Measurements from ENCODE around the gene TOLLIP. TPM values are rescaled to one million over a fixed set of nuclear protein-coding genes. Genes with fewer than 3 reads are reported as not detected.
"Not testable (repeated sequence)": the region's sequence is repeated elsewhere in the genome, so short reads cannot be mapped to it uniquely, and the experiment has no call there.

The TOLLIP gene
- 37.4 and 42.9 TPM in 2 replicates for total RNA-seq

- Mint-ChIP-seq H3K4me1 (ENCODE audit: low read depth) (peaks cover 19% of the 10 kb centered on the region), H3K36me3 (ENCODE audit: low read depth) (peaks cover 9% of the 10 kb centered on the region), H3K4me3 (peak within 1 kb of the TSS; percentile 82), H3K27ac (peak within 1 kb of the TSS; percentile 89), H3K9me3 (peaks cover 15% of the 10 kb centered on the region), H3K27me3 (ENCODE audit: insufficient read depth) (peaks cover 28% of the 10 kb centered on the region)
- DNase-seq (ENCODE audit: low spot score) = peak; percentile 97
- intact Hi-C loops (cut with micrococcal nuclease) = loop anchor here (1.0 to 5.0 kb wide), 5 partner anchors 27 to 263 kb away; partner anchors contain the start of genes BRSK2 and DUSP8
Observed at GRCh38 chr11:1309498-1310317, at the start of gene TOLLIP. TOLLIP (minus strand) TSS chr11:1309632; CDS start chr11:1309498, 134 bp downstream.

GRCh38 chr11:1358931-1359330 is 49.5 kb upstream of the TOLLIP start:
- intact Hi-C loops (cut with micrococcal nuclease); DNase-seq (ENCODE audit: low spot score); H3K27ac Mint-ChIP-seq; H3K36me3 Mint-ChIP-seq (ENCODE audit: low read depth); H3K4me3 Mint-ChIP-seq; H3K9me3 Mint-ChIP-seq; H3K4me1 Mint-ChIP-seq (ENCODE audit: low read depth); H3K27me3 Mint-ChIP-seq (ENCODE audit: insufficient read depth): not testable (repeated sequence)

DNA sequence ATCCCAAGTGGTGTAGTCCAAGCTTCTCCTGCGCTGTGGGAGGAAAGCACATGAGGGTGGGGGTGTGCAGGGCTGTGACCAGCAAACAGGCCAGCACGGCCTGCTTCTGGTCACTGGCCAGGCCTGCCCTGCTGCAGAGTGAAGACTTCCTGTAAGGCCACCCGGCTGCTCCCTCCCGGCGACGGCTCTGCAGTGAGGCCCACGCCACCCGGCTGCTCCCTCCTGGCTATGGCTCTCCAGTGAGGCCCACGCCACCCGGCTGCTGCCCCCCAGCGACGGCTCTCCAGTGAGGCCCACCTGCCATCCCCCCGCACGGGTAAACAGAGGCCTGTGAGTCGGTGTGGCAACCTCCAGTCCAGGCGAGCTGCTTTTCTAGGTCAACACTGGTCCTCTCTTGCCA is 48.9 kb upstream of the TOLLIP start:
- Mint-ChIP-seq H3K4me3 (no peak overlapping the region), H3K36me3 (ENCODE audit: low read depth) (no peaks in the 10 kb centered on the region)

GRCh38 chr11:1356478-1356960 is 47.1 kb upstream of the TOLLIP start:
- DNase-seq (ENCODE audit: low spot score) = no peak
- intact Hi-C loops (cut with micrococcal nuclease) = no loop called here
- H3K27ac Mint-ChIP-seq = no peak overlapping the region
- no peaks in the 10 kb centered on the region for H3K4me1 Mint-ChIP-seq (ENCODE audit: low read depth)
- H3K27me3 Mint-ChIP-seq (ENCODE audit: insufficient read depth) = peaks cover 2% of the 10 kb centered on the region
- no peaks in the 10 kb centered on the region for H3K36me3 Mint-ChIP-seq (ENCODE audit: low read depth)
- H3K4me3 Mint-ChIP-seq = no peak overlapping the region
- no peaks in the 10 kb centered on the region for H3K9me3 Mint-ChIP-seq

More for the DNA sequence above, 48.9 kb upstream of the TOLLIP start:
- Mint-ChIP-seq H3K9me3 (no peaks in the 10 kb centered on the region), H3K4me1 (ENCODE audit: low read depth) (no peaks in the 10 kb centered on the region), H3K27me3 (ENCODE audit: insufficient read depth) (no peaks in the 10 kb centered on the region), H3K27ac (no peak overlapping the region)
- DNase-seq (ENCODE audit: low spot score) = no peak
- intact Hi-C loops (cut with micrococcal nuclease) = no loop called here

GRCh38 chr11:1356007-1356435 is 46.6 kb upstream of the TOLLIP start:
- intact Hi-C loops (cut with micrococcal nuclease) = no loop called here
- H3K9me3 Mint-ChIP-seq = no peaks in the 10 kb centered on the region
- no peak overlapping the region for H3K27ac Mint-ChIP-seq
- no peak for DNase-seq (ENCODE audit: low spot score)
- no peaks in the 10 kb centered on the region for H3K36me3 Mint-ChIP-seq (ENCODE audit: low read depth)
- peaks cover 2% of the 10 kb centered on the region for H3K27me3 Mint-ChIP-seq (ENCODE audit: insufficient read depth)
- no peaks in the 10 kb centered on the region for H3K4me1 Mint-ChIP-seq (ENCODE audit: low read depth)
- no peak overlapping the region for H3K4me3 Mint-ChIP-seq

GRCh38 chr11:1354125-1354938 is 44.9 kb upstream of the TOLLIP start:
- Mint-ChIP-seq H3K9me3 (no peaks in the 10 kb centered on the region), H3K27me3 (ENCODE audit: insufficient read depth) (peaks cover 2% of the 10 kb centered on the region), H3K4me3 (no peak overlapping the region), H3K4me1 (ENCODE audit: low read depth) (no peaks in the 10 kb centered on the region), H3K36me3 (ENCODE audit: low read depth) (no peaks in the 10 kb centered on the region), H3K27ac (no peak overlapping the region)
- intact Hi-C loops (cut with micrococcal nuclease) = no loop called here
- no peak for DNase-seq (ENCODE audit: low spot score)

DNA sequence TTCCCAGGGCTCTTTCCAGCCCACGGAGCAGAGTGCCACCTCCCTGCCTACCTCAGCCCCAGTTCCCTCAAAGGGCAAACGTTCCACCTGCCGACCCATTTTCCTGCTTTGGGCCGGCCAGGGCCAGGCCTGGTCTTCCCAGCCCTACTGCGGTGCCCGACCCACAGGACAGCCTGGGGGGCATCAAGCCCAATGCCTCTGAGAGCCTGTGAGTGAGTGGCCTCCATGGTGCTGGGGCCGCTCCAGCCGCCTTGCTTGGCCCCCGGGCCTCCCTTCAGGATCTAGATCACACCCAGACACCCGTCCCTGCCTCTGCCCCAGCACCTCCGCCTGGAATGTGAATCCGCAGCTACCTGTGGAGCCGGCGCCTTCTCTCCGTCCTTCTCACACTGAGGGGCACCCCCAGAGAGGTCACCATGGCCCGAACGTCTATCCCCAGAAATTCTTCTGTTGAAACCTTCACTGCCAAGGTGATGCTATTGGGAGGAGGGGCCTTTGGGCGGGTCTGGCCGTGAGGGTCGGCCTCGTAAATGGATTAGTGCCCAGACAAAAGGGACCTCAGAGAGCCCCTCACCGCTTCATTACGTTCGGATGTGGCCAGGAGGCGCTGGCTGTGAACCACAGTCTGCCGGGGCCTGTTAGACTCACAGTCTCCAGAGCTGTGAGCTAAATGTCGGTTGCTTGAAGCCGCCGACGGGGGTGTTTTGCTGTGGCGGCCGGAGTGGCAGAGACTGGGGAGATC is 44.1 kb upstream of the TOLLIP start:
- no peak overlapping the region for H3K4me3 Mint-ChIP-seq
- intact Hi-C loops (cut with micrococcal nuclease) = no loop called here
- H3K36me3 Mint-ChIP-seq (ENCODE audit: low read depth) = no peaks in the 10 kb centered on the region
- no peaks in the 10 kb centered on the region for H3K9me3 Mint-ChIP-seq
- no peaks in the 10 kb centered on the region for H3K4me1 Mint-ChIP-seq (ENCODE audit: low read depth)
- no peak for DNase-seq (ENCODE audit: low spot score)
- H3K27ac Mint-ChIP-seq = no peak overlapping the region
- H3K27me3 Mint-ChIP-seq (ENCODE audit: insufficient read depth) = peaks cover 2% of the 10 kb centered on the region

DNA sequence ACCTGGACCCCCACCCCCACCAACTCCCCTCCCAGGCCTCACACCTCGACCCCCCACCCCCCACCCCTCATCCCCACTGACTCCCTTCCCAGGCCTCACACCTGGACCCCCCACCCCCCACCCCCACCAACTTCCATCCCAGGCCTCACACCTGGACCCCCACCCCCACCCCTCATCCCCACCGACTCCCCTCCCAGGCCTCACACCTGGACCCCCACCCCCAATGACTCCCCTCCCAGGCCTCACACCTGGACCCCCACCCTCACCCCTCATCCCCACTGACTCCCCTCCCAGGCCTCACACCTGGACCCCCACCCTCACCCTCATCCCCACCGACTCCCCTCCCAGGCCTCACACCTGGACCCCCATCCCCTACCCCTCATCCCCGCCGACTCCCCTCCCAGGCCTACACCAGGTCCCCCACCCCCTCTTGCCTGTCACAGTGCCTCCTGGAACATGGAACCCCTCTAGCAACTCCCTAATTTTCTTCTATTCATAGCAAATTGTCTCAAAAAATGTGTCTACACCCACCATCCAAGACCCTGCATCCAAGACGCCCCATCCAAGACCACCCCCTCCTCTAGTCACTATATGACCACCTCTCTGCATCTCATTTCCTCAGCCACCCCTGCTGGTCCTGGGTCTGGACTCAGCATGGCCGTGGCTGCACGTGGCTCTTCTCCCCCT is 43.4 kb upstream of the TOLLIP start:
- Mint-ChIP-seq H3K9me3 (no peaks in the 10 kb centered on the region), H3K36me3 (ENCODE audit: low read depth) (no peaks in the 10 kb centered on the region), H3K4me1 (ENCODE audit: low read depth) (no peaks in the 10 kb centered on the region), H3K27ac (no peak overlapping the region), H3K27me3 (ENCODE audit: insufficient read depth) (peaks cover 2% of the 10 kb centered on the region), H3K4me3 (no peak overlapping the region)
- intact Hi-C loops (cut with micrococcal nuclease) = no loop called here
- DNase-seq (ENCODE audit: low spot score) = no peak

- no peak overlapping the region for H3K4me3 Mint-ChIP-seq
- no peak for DNase-seq (ENCODE audit: low spot score)
- H3K27ac Mint-ChIP-seq = no peak overlapping the region
- H3K36me3 Mint-ChIP-seq (ENCODE audit: low read depth) = no peaks in the 10 kb centered on the region
- intact Hi-C loops (cut with micrococcal nuclease) = no loop called here
- H3K9me3 Mint-ChIP-seq = no peaks in the 10 kb centered on the region
- H3K4me1 Mint-ChIP-seq (ENCODE audit: low read depth) = no peaks in the 10 kb centered on the region
- H3K27me3 Mint-ChIP-seq (ENCODE audit: insufficient read depth) = peaks cover 2% of the 10 kb centered on the region
Observed at GRCh38 chr11:1351278-1351937, 42.0 kb upstream of the TOLLIP start.

GRCh38 chr11:1350086-1350725 is 40.8 kb upstream of the TOLLIP start:
- DNase-seq (ENCODE audit: low spot score) = no peak
- no peaks in the 10 kb centered on the region for H3K4me1 Mint-ChIP-seq (ENCODE audit: low read depth)
- H3K4me3 Mint-ChIP-seq = no peak overlapping the region
- H3K9me3 Mint-ChIP-seq = no peaks in the 10 kb centered on the region
- no peak overlapping the region for H3K27ac Mint-ChIP-seq
- peaks cover 2% of the 10 kb centered on the region for H3K27me3 Mint-ChIP-seq (ENCODE audit: insufficient read depth)
- intact Hi-C loops (cut with micrococcal nuclease) = no loop called here
- no peaks in the 10 kb centered on the region for H3K36me3 Mint-ChIP-seq (ENCODE audit: low read depth)

GRCh38 chr11:1349327-1350041 is 40.1 kb upstream of the TOLLIP start:
- H3K9me3 Mint-ChIP-seq = no peaks in the 10 kb centered on the region
- intact Hi-C loops (cut with micrococcal nuclease) = no loop called here
- no peak overlapping the region for H3K27ac Mint-ChIP-seq
- H3K4me1 Mint-ChIP-seq (ENCODE audit: low read depth) = no peaks in the 10 kb centered on the region
- peaks cover 2% of the 10 kb centered on the region for H3K27me3 Mint-ChIP-seq (ENCODE audit: insufficient read depth)
- H3K36me3 Mint-ChIP-seq (ENCODE audit: low read depth) = no peaks in the 10 kb centered on the region
- no peak for DNase-seq (ENCODE audit: low spot score)
- no peak overlapping the region for H3K4me3 Mint-ChIP-seq
